Placental epithelial cell (primary cell): Measurements from ENCODE around the gene HDAC6. TPM values are rescaled to one million over a fixed set of nuclear protein-coding genes. Genes with fewer than 3 reads are reported as not detected.

ENCODE experiments used
- small RNA-seq: library from RNA; depleted of rRNA; stranded (forward); fragments of <200 nt; gene quantifications from one replicate; pipeline ENCODE3, GENCODE V24; 2012
- total RNA-seq: library from RNA; depleted of rRNA; stranded (reverse); fragments of >200 nt; gene quantifications from 2 replicates; pipeline ENCODE4 v1.2.3, GENCODE V29; 2012

Gene HDAC6
- total RNA-seq, result 75.8 and 79.6 TPM in 2 replicates

GRCh38 chrX:48801280-48802088, at the start of gene HDAC6:
Gene HDAC6, plus strand, starts transcription at chrX:48802067. Its CDS starts 626 bp downstream, at chrX:48802693.

GRCh38 chrX:48761674-48762471, 40.0 kb upstream of the HDAC6 start, which contains the start of gene GLOD5:
Gene GLOD5, plus strand, starts transcription at chrX:48761747. Its CDS starts 44 bp downstream, at chrX:48761791.

GRCh38 chrX:48786341-48786800, 15.5 kb upstream of the HDAC6 start, which contains the start of gene GATA1:
Gene GATA1, plus strand, starts transcription at chrX:48786590. Its CDS starts 4,520 bp downstream, at chrX:48791110.

GRCh38 chrX:48826135-48826875, 24.4 kb downstream of the HDAC6 start, which contains the start of gene ERAS:
Gene ERAS, plus strand, starts transcription at chrX:48826513. Its CDS starts 2,611 bp downstream, at chrX:48829124.

GRCh38 chrX:48835524-48836329, 33.9 kb downstream of the HDAC6 start, which contains the start of gene PCSK1N:
Gene PCSK1N, minus strand, starts transcription at chrX:48835610. Its CDS starts 78 bp downstream, at chrX:48835532.

Small RNAs within 50 kb of the gene (small RNA-seq; reads per million reads assigned to genes)
- not detected for gene RNU6-29P

Other genes with a start within 250 kb of the HDAC6 start
- 204 and 375 TPM in 2 replicates for gene RBM3, start 227.6 kb upstream of the HDAC6 start, total RNA-seq
- 159 and 163 TPM in 2 replicates for gene WDR13, start 204.6 kb upstream of the HDAC6 start, total RNA-seq
- 0.39 TPM in 1 of 2 replicates, not detected in the other for gene WAS, start 118.3 kb upstream of the HDAC6 start, total RNA-seq
- gene SUV39H1, start 105.3 kb upstream of the HDAC6 start, total RNA-seq, result 6.7 TPM in 2 replicates
- not detected in 2 replicates for gene GLOD5, start 40.3 kb upstream of the HDAC6 start, total RNA-seq
- gene GATA1, start 15.5 kb upstream of the HDAC6 start, total RNA-seq, result not detected in 2 replicates
- gene ERAS, start 24.4 kb downstream of the HDAC6 start, total RNA-seq, result not detected in 2 replicates
- 13.1 and 27.1 TPM in 2 replicates for gene PCSK1N, start 33.5 kb downstream of the HDAC6 start, total RNA-seq
- gene TIMM17B, start 95.7 kb downstream of the HDAC6 start, total RNA-seq, result 58.8 and 60.9 TPM in 2 replicates
- 47.9 and 62.4 TPM in 2 replicates for gene PQBP1, start 95.9 kb downstream of the HDAC6 start, total RNA-seq
- 20.8 and 35.4 TPM in 2 replicates for gene SLC35A2, start 109.6 kb downstream of the HDAC6 start, total RNA-seq
- 5.9 and 8.5 TPM in 2 replicates for gene PIM2, start 117.0 kb downstream of the HDAC6 start, total RNA-seq
- gene OTUD5, start 155.5 kb downstream of the HDAC6 start, total RNA-seq, result 34.5 and 40.6 TPM in 2 replicates
- 0.11 and 0.39 TPM in 2 replicates for gene KCND1, start 169.8 kb downstream of the HDAC6 start, total RNA-seq
- 13.3 and 15.3 TPM in 2 replicates for gene GRIPAP1, start 200.2 kb downstream of the HDAC6 start, total RNA-seq
- gene TFE3, start 241.3 kb downstream of the HDAC6 start, total RNA-seq, result 55.4 and 62.0 TPM in 2 replicates